ENCODE results near the gene RNF150.

DNA sequence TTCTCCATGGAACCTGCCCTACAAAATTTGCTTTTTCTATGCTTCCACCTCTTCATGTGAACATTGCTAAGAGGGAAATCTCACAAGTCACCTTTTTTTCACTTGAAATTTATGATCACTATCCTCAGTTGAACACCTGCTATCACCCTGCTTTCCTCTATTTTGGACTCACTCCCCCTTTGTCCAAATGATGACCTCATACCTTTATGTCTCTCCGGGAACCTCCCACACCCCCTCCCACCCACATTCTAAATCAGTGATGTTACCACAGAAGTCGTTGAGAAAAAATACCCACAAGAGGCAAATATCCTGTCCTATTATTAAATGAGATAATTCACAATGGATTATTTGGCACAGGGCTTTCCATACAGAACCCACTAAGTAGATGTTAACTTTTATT lies 156.5 kb downstream of the RNF150 start:
- TF ChIP-seq, protein P1, sequence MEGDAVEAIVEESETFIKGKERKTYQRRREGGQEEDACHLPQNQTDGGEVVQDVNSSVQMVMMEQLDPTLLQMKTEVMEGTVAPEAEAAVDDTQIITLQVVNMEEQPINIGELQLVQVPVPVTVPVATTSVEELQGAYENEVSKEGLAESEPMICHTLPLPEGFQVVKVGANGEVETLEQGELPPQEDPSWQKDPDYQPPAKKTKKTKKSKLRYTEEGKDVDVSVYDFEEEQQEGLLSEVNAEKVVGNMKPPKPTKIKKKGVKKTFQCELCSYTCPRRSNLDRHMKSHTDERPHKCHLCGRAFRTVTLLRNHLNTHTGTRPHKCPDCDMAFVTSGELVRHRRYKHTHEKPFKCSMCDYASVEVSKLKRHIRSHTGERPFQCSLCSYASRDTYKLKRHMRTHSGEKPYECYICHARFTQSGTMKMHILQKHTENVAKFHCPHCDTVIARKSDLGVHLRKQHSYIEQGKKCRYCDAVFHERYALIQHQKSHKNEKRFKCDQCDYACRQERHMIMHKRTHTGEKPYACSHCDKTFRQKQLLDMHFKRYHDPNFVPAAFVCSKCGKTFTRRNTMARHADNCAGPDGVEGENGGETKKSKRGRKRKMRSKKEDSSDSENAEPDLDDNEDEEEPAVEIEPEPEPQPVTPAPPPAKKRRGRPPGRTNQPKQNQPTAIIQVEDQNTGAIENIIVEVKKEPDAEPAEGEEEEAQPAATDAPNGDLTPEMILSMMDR (IDR thresholded peaks at IDR 0.05) = no peak
- no peak for TF ChIP-seq POLR2AphosphoS5 (IDR thresholded peaks at IDR 0.05; ENCODE audit: insufficient read depth in 1 of 2, low read depth in 1 of 2)

Data from vagina (tissue), 2 donors.